B cell (primary cell): Measurements from ENCODE around the gene MEAK7.

Source experiments
- EZH2 ChIP-seq: IDR thresholded peaks from 2 replicates; pipeline ENCODE4 v1.6.1; 2012; ENCODE audit warnings: borderline replicate concordance, low read depth, mild to moderate bottlenecking, moderate library complexity, low read length; ENCODE audit not compliant: insufficient read depth, poor library complexity, severe bottlenecking
- TF ChIP-seq, protein P1 (sequence below): fragments of 200-600 bp; IDR thresholded peaks from one replicate; pipeline ENCODE4 v1.8.0; 2022; ENCODE audit warnings: antibody characterized with exemption, mild to moderate bottlenecking

DNA sequence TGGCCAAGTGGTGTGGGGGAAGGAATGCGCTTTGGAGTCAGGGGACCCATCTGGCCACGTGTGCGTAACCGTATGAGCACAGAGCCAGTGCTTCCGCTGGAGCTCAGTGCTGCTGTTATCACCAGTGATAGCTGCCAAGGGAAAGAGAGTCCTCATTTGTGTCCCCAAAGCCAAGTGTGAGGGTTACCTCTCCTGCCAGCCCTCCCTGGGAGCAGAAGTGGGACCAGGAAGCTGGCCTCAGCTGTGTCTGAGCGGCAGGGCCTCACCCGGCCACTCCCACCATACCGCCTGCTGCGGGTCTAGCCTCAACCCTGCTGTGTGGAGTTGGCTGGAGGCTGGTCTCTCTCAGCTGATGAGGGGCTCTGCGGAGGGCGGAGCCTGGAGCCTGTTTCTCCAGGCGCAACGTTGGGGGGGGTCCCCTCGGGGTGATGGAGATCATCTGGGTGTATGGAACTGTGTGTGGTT, 44.5 kb downstream of the MEAK7 start:
- TF ChIP-seq, protein P1, sequence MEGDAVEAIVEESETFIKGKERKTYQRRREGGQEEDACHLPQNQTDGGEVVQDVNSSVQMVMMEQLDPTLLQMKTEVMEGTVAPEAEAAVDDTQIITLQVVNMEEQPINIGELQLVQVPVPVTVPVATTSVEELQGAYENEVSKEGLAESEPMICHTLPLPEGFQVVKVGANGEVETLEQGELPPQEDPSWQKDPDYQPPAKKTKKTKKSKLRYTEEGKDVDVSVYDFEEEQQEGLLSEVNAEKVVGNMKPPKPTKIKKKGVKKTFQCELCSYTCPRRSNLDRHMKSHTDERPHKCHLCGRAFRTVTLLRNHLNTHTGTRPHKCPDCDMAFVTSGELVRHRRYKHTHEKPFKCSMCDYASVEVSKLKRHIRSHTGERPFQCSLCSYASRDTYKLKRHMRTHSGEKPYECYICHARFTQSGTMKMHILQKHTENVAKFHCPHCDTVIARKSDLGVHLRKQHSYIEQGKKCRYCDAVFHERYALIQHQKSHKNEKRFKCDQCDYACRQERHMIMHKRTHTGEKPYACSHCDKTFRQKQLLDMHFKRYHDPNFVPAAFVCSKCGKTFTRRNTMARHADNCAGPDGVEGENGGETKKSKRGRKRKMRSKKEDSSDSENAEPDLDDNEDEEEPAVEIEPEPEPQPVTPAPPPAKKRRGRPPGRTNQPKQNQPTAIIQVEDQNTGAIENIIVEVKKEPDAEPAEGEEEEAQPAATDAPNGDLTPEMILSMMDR = no peak
- no peak for TF ChIP-seq EZH2
